Measurements from ENCODE around the gene MIB1. TPM values are rescaled to one million over a fixed set of nuclear protein-coding genes. Genes with fewer than 3 reads are reported as not detected.
A peak's percentile ranks its signal among the peaks of the same experiment; 100 is the strongest.

Gene MIB1
- total RNA-seq, 2 donors from 2014 or later: 27.3 to 31.9 TPM

GRCh38 chr18:21798126-21798525 is 57.5 kb downstream of the MIB1 start:
- intact Hi-C loops (cut with DNase I, micrococcal nuclease): no loop called here
- no peak for ATAC-seq
- no peak for DNase-seq

GRCh38 chr18:21799721-21800120 is 59.1 kb downstream of the MIB1 start:
- DNase-seq (no peak), ATAC-seq (no peak)
- intact Hi-C loops (cut with DNase I, micrococcal nuclease): no loop called here

- intact Hi-C loops (cut with DNase I, micrococcal nuclease): no loop called here
- ATAC-seq: no peak
- DNase-seq: no peak
Measured at GRCh38 chr18:21803495-21803894, 62.9 kb downstream of the MIB1 start.

- no peak for DNase-seq
- no peak for ATAC-seq
- intact Hi-C loops (cut with DNase I, micrococcal nuclease): no loop called here
Measured at GRCh38 chr18:21805771-21806366, 65.3 kb downstream of the MIB1 start.

GRCh38 chr18:21808185-21808584 is 67.6 kb downstream of the MIB1 start:
- intact Hi-C loops (cut with DNase I, micrococcal nuclease): no loop called here
- ATAC-seq (peak; percentile 86), DNase-seq (no peak)

GRCh38 chr18:21809725-21810124 is 69.1 kb downstream of the MIB1 start:
- intact Hi-C loops (cut with DNase I, micrococcal nuclease): no loop called here
- no peak for ATAC-seq
- no peak for DNase-seq

GRCh38 chr18:21815101-21815500 is 74.5 kb downstream of the MIB1 start:
- DNase-seq (no peak), ATAC-seq (no peak)
- intact Hi-C loops (cut with DNase I, micrococcal nuclease): no loop called here

GRCh38 chr18:21820033-21820810 is 79.6 kb downstream of the MIB1 start:
- ATAC-seq (peak; percentile 77), DNase-seq (no peak)
- intact Hi-C loops (cut with DNase I, micrococcal nuclease): no loop called here

- no peak for ATAC-seq
Measured at GRCh38 chr18:21820811-21821143, 80.2 kb downstream of the MIB1 start.

GRCh38 chr18:21823848-21824247 is 83.3 kb downstream of the MIB1 start:
- no peak for DNase-seq
- ATAC-seq: no peak
- intact Hi-C loops (cut with DNase I, micrococcal nuclease): no loop called here

More at GRCh38 chr18:21820811-21821143, 80.2 kb downstream of the MIB1 start:
- no peak for DNase-seq
- intact Hi-C loops (cut with DNase I, micrococcal nuclease): no loop called here

GRCh38 chr18:21826196-21826595 is 85.6 kb downstream of the MIB1 start:
- intact Hi-C loops (cut with DNase I, micrococcal nuclease): no loop called here
- DNase-seq: no peak
- ATAC-seq: no peak

- intact Hi-C loops (cut with DNase I, micrococcal nuclease): no loop called here
- no peak for ATAC-seq
- DNase-seq: no peak
Measured at GRCh38 chr18:21826641-21827302, 86.2 kb downstream of the MIB1 start.

- no peak for DNase-seq
- no peak for ATAC-seq
- intact Hi-C loops (cut with DNase I, micrococcal nuclease): no loop called here
Measured at GRCh38 chr18:21830532-21830931, 89.9 kb downstream of the MIB1 start.

- ATAC-seq: no peak
- DNase-seq: no peak
- intact Hi-C loops (cut with DNase I, micrococcal nuclease): no loop called here
Measured at GRCh38 chr18:21831413-21831831, 90.8 kb downstream of the MIB1 start.

GRCh38 chr18:21833604-21834298 is 93.2 kb downstream of the MIB1 start:
- intact Hi-C loops (cut with DNase I, micrococcal nuclease): no loop called here
- no peak for ATAC-seq
- DNase-seq: no peak

GRCh38 chr18:21834299-21834660 is 93.7 kb downstream of the MIB1 start:
- ATAC-seq: no peak
- no peak for DNase-seq
- intact Hi-C loops (cut with DNase I, micrococcal nuclease): no loop called here

- DNase-seq: no peak
- ATAC-seq: no peak
- intact Hi-C loops (cut with DNase I, micrococcal nuclease): no loop called here
Measured at GRCh38 chr18:21841570-21841969, 101.0 kb downstream of the MIB1 start.

GRCh38 chr18:21843341-21843740 is 102.7 kb downstream of the MIB1 start:
- DNase-seq (no peak), ATAC-seq (no peak)

GRCh38 chr18:21851327-21851961 is 110.9 kb downstream of the MIB1 start:
- DNase-seq (no peak), ATAC-seq (no peak)
- intact Hi-C loops (cut with DNase I, micrococcal nuclease): no loop called here

More at GRCh38 chr18:21843341-21843740, 102.7 kb downstream of the MIB1 start:
- intact Hi-C loops (cut with DNase I, micrococcal nuclease): no loop called here

All from left colon (tissue), 2 donors.